ENCODE results near the gene OTOS.

OTOS gene

GRCh38 chr2:240151477-240152031, 11.1 kb upstream of the OTOS start:
- DNase-seq (ENCODE audit: low read depth), result no peak

GRCh38 chr2:240149943-240150784, 9.7 kb upstream of the OTOS start:
- no peak for DNase-seq (ENCODE audit: low read depth)

GRCh38 chr2:240147911-240148587, 7.6 kb upstream of the OTOS start:
- DNase-seq (ENCODE audit: low read depth), result no peak

GRCh38 chr2:240147382-240147781, 6.9 kb upstream of the OTOS start:
- DNase-seq (ENCODE audit: low read depth), result no peak

GRCh38 chr2:240146627-240147278, 6.3 kb upstream of the OTOS start:
- no peak for DNase-seq (ENCODE audit: low read depth)

GRCh38 chr2:240146141-240146561, 5.7 kb upstream of the OTOS start:
- DNase-seq (ENCODE audit: low read depth), result no peak

- no peak for DNase-seq (ENCODE audit: low read depth)
These were observed 5.0 kb upstream of the OTOS start for GRCh38 chr2:240145461-240145860.

GRCh38 chr2:240144649-240145261, 4.3 kb upstream of the OTOS start:
- no peak for DNase-seq (ENCODE audit: low read depth)

- DNase-seq (ENCODE audit: low read depth), result peak; percentile 76
These were observed 3.6 kb upstream of the OTOS start for GRCh38 chr2:240143801-240144648.

GRCh38 chr2:240143276-240143675, 2.8 kb upstream of the OTOS start:
- DNase-seq (ENCODE audit: low read depth), result no peak

GRCh38 chr2:240142859-240143258, 2.4 kb upstream of the OTOS start:
- DNase-seq (ENCODE audit: low read depth), result no peak

- DNase-seq (ENCODE audit: low read depth), result no peak
These were observed 1.9 kb upstream of the OTOS start for GRCh38 chr2:240142256-240142775.

- no peak for DNase-seq (ENCODE audit: low read depth)
These were observed 1.3 kb upstream of the OTOS start for GRCh38 chr2:240141736-240142135.

GRCh38 chr2:240140920-240141319, 462 bp upstream of the OTOS start:
- no peak for DNase-seq (ENCODE audit: low read depth)

- DNase-seq (ENCODE audit: low read depth), result no peak
These were observed 628 bp downstream of the OTOS start for GRCh38 chr2:240139666-240140393.

GRCh38 chr2:240139011-240139441, 1.4 kb downstream of the OTOS start:
- DNase-seq (ENCODE audit: low read depth), result no peak

GRCh38 chr2:240138254-240138984, 2.0 kb downstream of the OTOS start:
- no peak for DNase-seq (ENCODE audit: low read depth)

GRCh38 chr2:240137596-240138253, 2.7 kb downstream of the OTOS start:
- DNase-seq (ENCODE audit: low read depth), result no peak

Measured in stimulated activated CD8-positive, alpha-beta memory T cell treated with anti-CD3 and anti-CD28 coated beads, Interleukin-12 subunit alpha, Interleukin-12 subunit beta, amount 100 ng/mL, for 1 hour (primary cell).